Spleen (tissue), 11 donors: ENCODE data around the gene SPIN1. TPM values are rescaled to one million over a fixed set of nuclear protein-coding genes. Genes with fewer than 3 reads are reported as not detected.

Experiments
- DNase-seq: peaks from one replicate; pipeline ENCODE4 v3.0.0-alpha.2; 2020
- H3K27ac ChIP-seq, 8 donors: fragments of 200-600 bp; sonication (generic) in 7 of 8; 1 replicate in 4 of 8; 2 replicates in 4 of 8; pipeline versions ENCODE4 v1.5.0 to v1.8.0; 2016 to 2021; ENCODE audit warnings: inconsistent platforms in 4 of 8, mild to moderate bottlenecking in 4 of 8, moderate library complexity in 1 of 8
- H3K27me3 ChIP-seq, 7 donors: fragments of 200-600 bp; sonication (generic) in 6 of 7; replicated peaks in 1 of 7; 1 replicate in 4 of 7; 2 replicates in 3 of 7; pipeline versions ENCODE4 v1.5.0 to v1.8.0; 2016 to 2021; ENCODE audit warnings: inconsistent platforms in 3 of 7, mild to moderate bottlenecking in 1 of 7
- H3K36me3 ChIP-seq, 6 donors: fragments of 200-600 bp; sonication (generic) in 5 of 6; 1 replicate in 4 of 6; 2 replicates in 2 of 6; pipeline versions ENCODE4 v1.5.0 to v1.8.0; 2016 to 2021; ENCODE audit warnings: inconsistent platforms in 2 of 6
- H3K4me1 ChIP-seq, 6 donors: fragments of 200-600 bp; sonication (generic) in 5 of 6; 1 replicate in 3 of 6; 2 replicates in 3 of 6; pipeline versions ENCODE4 v1.5.0 to v1.8.0; 2016 to 2021; ENCODE audit warnings: inconsistent platforms in 3 of 6
- H3K4me3 ChIP-seq, 8 donors: fragments of 200-600 bp; sonication (generic) in 7 of 8; 1 replicate in 4 of 8; 2 replicates in 4 of 8; pipeline versions ENCODE4 v1.5.0 to v1.8.0; 2016 to 2021; ENCODE audit warnings: inconsistent platforms in 4 of 8, mild to moderate bottlenecking in 4 of 8, moderate library complexity in 2 of 8
- H3K9me3 ChIP-seq, 8 donors: fragments of 200-600 bp; sonication (generic) in 7 of 8; 1 replicate in 4 of 8; 2 replicates in 4 of 8; pipeline versions ENCODE4 v1.5.0 to v1.8.0; 2016 to 2021; ENCODE audit warnings: inconsistent platforms in 4 of 8
- CTCF ChIP-seq, 11 experiments: fragments of 200-600 bp in 7 of 11; fragments of 450-650 bp in 4 of 11; sonication (generic) in 4 of 11; IDR thresholded peaks in 8 of 11; conservative IDR thresholded peaks in 3 of 11; 1 replicate in 7 of 11; 2 replicates in 4 of 11; pipeline versions ENCODE4 v1.4.0 to v1.8.0; 2016 to 2021; ENCODE audit warnings: antibody characterized with exemption in 11 of 11, inconsistent platforms in 4 of 11, mild to moderate bottlenecking in 1 of 11
- POLR2A ChIP-seq, 3 donors: fragments of 450-650 bp; IDR thresholded peaks; one replicate each; pipeline ENCODE4 v1.5.1; 2017; ENCODE audit warnings: antibody characterized with exemption in 3 of 3, mild to moderate bottlenecking in 1 of 3
- POLR2AphosphoS5 ChIP-seq, 3 donors: sonication (generic); formaldehyde crosslinking; IDR thresholded peaks; one replicate each; pipeline ENCODE4 v1.5.1; 2017; ENCODE audit warnings: antibody characterized with exemption in 3 of 3
- WGBS, 5 donors: extraction: QIAGEN DNeasy Blood & Tissue Kit in 3 of 5; methylation state at CpG; one replicate each; pipeline versions ENCODE4 v1.1.5 to v1.1.7; 2013 to 2018; 5-methylcytosine and 5-hydroxymethylcytosine counted together
- intact Hi-C: fragments of 100-400 bp; cut with DNase I; formaldehyde crosslinking; loops from one replicate; pipeline ENCODE4 v1.15.0; 2023; ENCODE audit warnings: low total_unique reads
- polyA plus RNA-seq, 3 donors: library from polyadenylated mRNA; stranded (reverse); fragments of 200-250 nt; gene quantifications; one replicate each; pipeline ENCODE4 v1.2.1, GENCODE V29; 2013
- total RNA-seq, 7 donors: library from RNA; depleted of rRNA in 3 of 7; stranded (reverse); fragments of >200 nt in 3 of 7; fragmentation: NEBNext Ultra II Directional in 4 of 7; extraction: Animal tissue kit (Norgen Biotek cat#: 25700) in 4 of 7; gene quantifications; one replicate each; pipeline versions ENCODE4 v1.1.0 to v1.2.1, GENCODE V29; 2016 to 2021
- donor health status: healthy with polysubstance abuse.
- donor health status: DM: no; HTN: no; CAD: no; lungs with moderate emphysema.
- donor health status: DM: no; HTN: no; CAD: no.
- donor health status: Bipolar disorder and iron deficiency.
- donor health status: healthy.
- donor health status: DM: no; HTN: no; CAD: no.
- donor health status: DM: yes; HTN: yes; CAD: no.

The SPIN1 gene
- total and polyA plus RNA-seq, 10 donors = 12.6 to 55.1 (median 42.9) TPM

GRCh38 chr9:88441301-88442007, 53.2 kb downstream of the SPIN1 start:
- Histone ChIP-seq H3K9me3 (peaks cover 0 to 8% (median 6%) of the 10 kb centered on the region in 8 donors), H3K4me1 (peaks cover 0 to 14% (median 2%) of the 10 kb centered on the region in 6 donors), H3K4me3 (no peak overlapping the region), H3K27me3 (no peaks in the 10 kb centered on the region), H3K36me3 (peaks cover 0 to 30% (median 3%) of the 10 kb centered on the region in 6 donors), H3K27ac (no peak overlapping the region)
- TF ChIP-seq CTCF (IDR thresholded peaks at IDR 0.05 in 8 of 11, conservative IDR thresholded peaks at IDR 0.05 in 3 of 11) = no peak
- no peak for TF ChIP-seq POLR2AphosphoS5 (IDR thresholded peaks at IDR 0.05)
- no peak for TF ChIP-seq POLR2A (IDR thresholded peaks at IDR 0.05)
- intact Hi-C loops = no loop called here
- 93 to 99% (median 96%) methylated on average over 15 of the region's 15 CpGs for WGBS, 5 donors
- no peak for DNase-seq

GRCh38 chr9:88443480-88444113, 55.4 kb downstream of the SPIN1 start:
- no peak overlapping the region for H3K4me3 ChIP-seq
- DNase-seq = no peak
- 69 to 87% (median 84%) methylated on average over 7 of the region's 7 CpGs for WGBS, 5 donors
- peaks cover 0 to 10% (median 6%) of the 10 kb centered on the region in 8 donors for H3K9me3 ChIP-seq
- intact Hi-C loops = no loop called here
- no peaks in the 10 kb centered on the region for H3K27me3 ChIP-seq
- peaks cover 0 to 22% (median 3%) of the 10 kb centered on the region in 6 donors for H3K4me1 ChIP-seq
- H3K27ac ChIP-seq = no peak overlapping the region
- no peak for TF ChIP-seq POLR2AphosphoS5 (IDR thresholded peaks at IDR 0.05)
- no peak for TF ChIP-seq CTCF (IDR thresholded peaks at IDR 0.05 in 8 of 11, conservative IDR thresholded peaks at IDR 0.05 in 3 of 11)
- no peak for TF ChIP-seq POLR2A (IDR thresholded peaks at IDR 0.05)
- H3K36me3 ChIP-seq = peaks cover 0 to 19% (median 0%) of the 10 kb centered on the region in 6 donors

DNA sequence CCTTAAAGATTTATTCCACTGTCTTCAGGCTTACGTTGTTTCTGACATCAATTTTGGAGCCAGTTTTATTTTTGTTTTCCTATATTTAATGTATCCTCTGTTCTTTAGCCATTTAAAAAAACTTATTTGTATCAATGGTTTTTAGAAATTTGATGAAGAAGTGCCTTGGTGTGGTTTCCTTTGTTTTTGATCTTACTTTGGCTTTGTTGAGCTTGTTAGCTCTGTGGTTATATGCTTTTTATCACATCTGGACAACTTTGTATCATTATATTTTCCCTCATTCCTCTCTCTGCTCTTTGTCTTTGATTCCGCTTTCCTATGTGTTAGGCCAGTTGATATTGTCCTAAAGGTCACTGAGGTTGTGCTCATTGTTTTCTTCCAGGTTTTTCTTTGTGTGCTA, 58.5 kb downstream of the SPIN1 start:
- intact Hi-C loops = no loop called here
- H3K27me3 ChIP-seq = no peaks in the 10 kb centered on the region
- WGBS, 5 donors = 78 to 95% (median 90%) methylated on average over 2 of the region's 2 CpGs
- H3K4me3 ChIP-seq = no peak overlapping the region
- no peak overlapping the region for H3K27ac ChIP-seq
- H3K9me3 ChIP-seq = peaks cover 0 to 10% (median 6%) of the 10 kb centered on the region in 8 donors
- peaks cover 0 to 18% (median 0%) of the 10 kb centered on the region in 6 donors for H3K4me1 ChIP-seq
- TF ChIP-seq POLR2A (IDR thresholded peaks at IDR 0.05) = no peak
- TF ChIP-seq POLR2AphosphoS5 (IDR thresholded peaks at IDR 0.05) = no peak
- TF ChIP-seq CTCF (IDR thresholded peaks at IDR 0.05 in 8 of 11, conservative IDR thresholded peaks at IDR 0.05 in 3 of 11) = no peak
- peaks cover 0 to 42% (median 13%) of the 10 kb centered on the region in 6 donors for H3K36me3 ChIP-seq
- DNase-seq = no peak

- TF ChIP-seq POLR2AphosphoS5 (IDR thresholded peaks at IDR 0.05) = no peak
- TF ChIP-seq POLR2A (IDR thresholded peaks at IDR 0.05) = no peak
- TF ChIP-seq CTCF (IDR thresholded peaks at IDR 0.05 in 8 of 11, conservative IDR thresholded peaks at IDR 0.05 in 3 of 11) = no peak
- intact Hi-C loops = no loop called here
- peaks cover 0 to 18% (median 0%) of the 10 kb centered on the region in 6 donors for H3K4me1 ChIP-seq
- DNase-seq = no peak
- H3K27ac ChIP-seq = no peak overlapping the region
- H3K36me3 ChIP-seq = peaks cover 0 to 43% (median 13%) of the 10 kb centered on the region in 6 donors
- no peak overlapping the region for H3K4me3 ChIP-seq
- WGBS, 5 donors = 90 to 98% (median 92%) methylated on average over 4 of the region's 4 CpGs
- H3K27me3 ChIP-seq = no peaks in the 10 kb centered on the region
- peaks cover 0 to 10% (median 6%) of the 10 kb centered on the region in 8 donors for H3K9me3 ChIP-seq
Measured at GRCh38 chr9:88447431-88447830, 59.2 kb downstream of the SPIN1 start.
